ENCODE measurements around the gene SNAPC1.

Gene SNAPC1

DNA sequence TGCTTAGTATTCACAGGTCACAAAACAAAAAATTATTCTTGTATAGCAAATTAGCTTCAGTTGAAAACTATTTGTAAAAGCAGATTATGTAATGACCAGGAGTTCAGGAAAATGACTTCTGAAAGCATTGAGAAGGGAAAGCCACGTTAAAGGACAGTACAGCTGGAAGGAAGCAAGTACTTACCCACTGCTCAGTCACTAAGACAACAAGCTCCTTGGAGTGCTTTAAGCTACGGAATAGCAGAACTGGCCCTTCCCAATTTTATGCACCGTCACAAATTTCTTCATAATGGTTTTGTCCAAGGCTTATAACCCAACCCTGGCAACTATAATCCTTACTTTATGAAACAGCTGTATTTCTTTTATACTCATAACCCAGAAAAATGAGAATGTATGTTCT, 13.0 kb upstream of the SNAPC1 start:
- Histone ChIP-seq H3K4me1 (ENCODE audit: insufficient read depth, low read length, severe bottlenecking) (peaks cover 70% of the 10 kb centered on the region), H3K9ac (ENCODE audit: low read length) (peak overlapping the region; percentile 63; the same call in 1 of the 2 replicates), H3K9me2 (ENCODE audit: low read depth, low read length) (no peaks in the 10 kb centered on the region), H3F3A (ENCODE audit: insufficient read depth, low read length) (no peaks in the 10 kb centered on the region), H2AFZ (ENCODE audit: low read length) (no peak overlapping the region), H3K9me3 (ENCODE audit: low read length) (no peaks in the 10 kb centered on the region), H3K79me2 (ENCODE audit: insufficient read depth, low read length) (peaks cover 19% of the 10 kb centered on the region; the same call in 1 of the 2 replicates), H3K27ac (ENCODE audit: low read depth, low read length, poor library complexity, severe bottlenecking) (peak overlapping the region; percentile 47), H3K4me3 (ENCODE audit: low read depth, low read length, poor library complexity, severe bottlenecking) (peak overlapping the region; percentile 62), H3K27me3 (ENCODE audit: insufficient read depth, low read length) (no peaks in the 10 kb centered on the region), H3K36me3 (ENCODE audit: insufficient read depth, low read length) (peaks cover 52% of the 10 kb centered on the region), H4K20me1 (ENCODE audit: insufficient read depth, low read length) (no peaks in the 10 kb centered on the region), H3K4me2 (ENCODE audit: low read length) (peak overlapping the region; percentile 75; the same call in 1 of the 2 replicates)
- TF ChIP-seq, protein P1, sequence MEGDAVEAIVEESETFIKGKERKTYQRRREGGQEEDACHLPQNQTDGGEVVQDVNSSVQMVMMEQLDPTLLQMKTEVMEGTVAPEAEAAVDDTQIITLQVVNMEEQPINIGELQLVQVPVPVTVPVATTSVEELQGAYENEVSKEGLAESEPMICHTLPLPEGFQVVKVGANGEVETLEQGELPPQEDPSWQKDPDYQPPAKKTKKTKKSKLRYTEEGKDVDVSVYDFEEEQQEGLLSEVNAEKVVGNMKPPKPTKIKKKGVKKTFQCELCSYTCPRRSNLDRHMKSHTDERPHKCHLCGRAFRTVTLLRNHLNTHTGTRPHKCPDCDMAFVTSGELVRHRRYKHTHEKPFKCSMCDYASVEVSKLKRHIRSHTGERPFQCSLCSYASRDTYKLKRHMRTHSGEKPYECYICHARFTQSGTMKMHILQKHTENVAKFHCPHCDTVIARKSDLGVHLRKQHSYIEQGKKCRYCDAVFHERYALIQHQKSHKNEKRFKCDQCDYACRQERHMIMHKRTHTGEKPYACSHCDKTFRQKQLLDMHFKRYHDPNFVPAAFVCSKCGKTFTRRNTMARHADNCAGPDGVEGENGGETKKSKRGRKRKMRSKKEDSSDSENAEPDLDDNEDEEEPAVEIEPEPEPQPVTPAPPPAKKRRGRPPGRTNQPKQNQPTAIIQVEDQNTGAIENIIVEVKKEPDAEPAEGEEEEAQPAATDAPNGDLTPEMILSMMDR (IDR thresholded peaks at IDR 0.05; ENCODE audit: low read length) = no peak
- TF ChIP-seq EZH2 (IDR thresholded peaks at IDR 0.05; ENCODE audit: borderline replicate concordance, low read length) = no peak

- Histone ChIP-seq H3F3A (ENCODE audit: insufficient read depth, low read length) (no peaks in the 10 kb centered on the region), H3K4me2 (ENCODE audit: low read length) (peak overlapping the region; percentile 75)
Measured at GRCh38 chr14:61749867-61750266, 12.4 kb upstream of the SNAPC1 start.

GRCh38 chr14:61750708-61751474, 11.3 kb upstream of the SNAPC1 start:
- Histone ChIP-seq H3K36me3 (ENCODE audit: insufficient read depth, low read length) (peaks cover 36% of the 10 kb centered on the region), H3K27ac (ENCODE audit: low read depth, low read length, poor library complexity, severe bottlenecking) (peak overlapping the region; percentile 47), H3K9me2 (ENCODE audit: low read depth, low read length) (no peaks in the 10 kb centered on the region), H3K4me1 (ENCODE audit: insufficient read depth, low read length, severe bottlenecking) (peaks cover 70% of the 10 kb centered on the region), H3K4me2 (ENCODE audit: low read length) (peak overlapping the region; percentile 75), H2AFZ (ENCODE audit: low read length) (no peak overlapping the region), H3K27me3 (ENCODE audit: insufficient read depth, low read length) (no peaks in the 10 kb centered on the region), H3K9ac (ENCODE audit: low read length) (peak overlapping the region; percentile 63; the same call in 1 of the 2 replicates), H3K79me2 (ENCODE audit: insufficient read depth, low read length) (peaks cover 19% of the 10 kb centered on the region; the same call in 1 of the 2 replicates), H4K20me1 (ENCODE audit: insufficient read depth, low read length) (no peaks in the 10 kb centered on the region), H3K4me3 (ENCODE audit: low read depth, low read length, poor library complexity, severe bottlenecking) (peak overlapping the region; percentile 62), H3K9me3 (ENCODE audit: low read length) (no peaks in the 10 kb centered on the region), H3F3A (ENCODE audit: insufficient read depth, low read length) (no peaks in the 10 kb centered on the region)
- TF ChIP-seq EZH2 (IDR thresholded peaks at IDR 0.05; ENCODE audit: borderline replicate concordance, low read length) = no peak
- TF ChIP-seq, protein P1 (IDR thresholded peaks at IDR 0.05; ENCODE audit: low read length) = no peak

More at GRCh38 chr14:61749867-61750266, 12.4 kb upstream of the SNAPC1 start:
- TF ChIP-seq, protein P1 (IDR thresholded peaks at IDR 0.05; ENCODE audit: low read length) = no peak
- no peak for TF ChIP-seq EZH2 (IDR thresholded peaks at IDR 0.05; ENCODE audit: borderline replicate concordance, low read length)
- Histone ChIP-seq H2AFZ (ENCODE audit: low read length) (no peak overlapping the region), H3K4me1 (ENCODE audit: insufficient read depth, low read length, severe bottlenecking) (peaks cover 70% of the 10 kb centered on the region), H3K27ac (ENCODE audit: low read depth, low read length, poor library complexity, severe bottlenecking) (peak overlapping the region; percentile 47), H3K27me3 (ENCODE audit: insufficient read depth, low read length) (no peaks in the 10 kb centered on the region), H3K79me2 (ENCODE audit: insufficient read depth, low read length) (peaks cover 19% of the 10 kb centered on the region; the same call in 1 of the 2 replicates), H3K9me2 (ENCODE audit: low read depth, low read length) (no peaks in the 10 kb centered on the region), H3K9me3 (ENCODE audit: low read length) (no peaks in the 10 kb centered on the region), H3K9ac (ENCODE audit: low read length) (peak overlapping the region; percentile 63; the same call in 1 of the 2 replicates), H3K4me3 (ENCODE audit: low read depth, low read length, poor library complexity, severe bottlenecking) (peak overlapping the region; percentile 62), H3K36me3 (ENCODE audit: insufficient read depth, low read length) (peaks cover 46% of the 10 kb centered on the region), H4K20me1 (ENCODE audit: insufficient read depth, low read length) (no peaks in the 10 kb centered on the region)

Data from OCI-LY1 (cell line).